Peyer's patch (tissue), 4 donors: ENCODE measurements around the gene PGAM1.

Source experiments
- CTCF ChIP-seq, 6 experiments: fragments of 450-650 bp in 4 of 6; fragments of 200-600 bp in 2 of 6; sonication (generic) in 1 of 6; IDR thresholded peaks; one replicate each; pipeline ENCODE4 v1.5.1; 2017 to 2019; ENCODE audit warnings: antibody characterized with exemption in 6 of 6, mild to moderate bottlenecking in 3 of 6, moderate library complexity in 1 of 6
- POLR2A ChIP-seq, 2 donors: fragments of 450-650 bp; IDR thresholded peaks; one replicate each; pipeline ENCODE4 v1.5.1; 2017; ENCODE audit warnings: antibody characterized with exemption in 2 of 2, mild to moderate bottlenecking in 2 of 2, moderate library complexity in 2 of 2

GRCh38 chr10:97474918-97475317 is 48.9 kb downstream of the PGAM1 start:
- TF ChIP-seq CTCF (IDR thresholded peaks at IDR 0.05) (no peak), POLR2A (IDR thresholded peaks at IDR 0.05) (no peak)
